ENCODE data around the gene FNDC3B.

DNA sequence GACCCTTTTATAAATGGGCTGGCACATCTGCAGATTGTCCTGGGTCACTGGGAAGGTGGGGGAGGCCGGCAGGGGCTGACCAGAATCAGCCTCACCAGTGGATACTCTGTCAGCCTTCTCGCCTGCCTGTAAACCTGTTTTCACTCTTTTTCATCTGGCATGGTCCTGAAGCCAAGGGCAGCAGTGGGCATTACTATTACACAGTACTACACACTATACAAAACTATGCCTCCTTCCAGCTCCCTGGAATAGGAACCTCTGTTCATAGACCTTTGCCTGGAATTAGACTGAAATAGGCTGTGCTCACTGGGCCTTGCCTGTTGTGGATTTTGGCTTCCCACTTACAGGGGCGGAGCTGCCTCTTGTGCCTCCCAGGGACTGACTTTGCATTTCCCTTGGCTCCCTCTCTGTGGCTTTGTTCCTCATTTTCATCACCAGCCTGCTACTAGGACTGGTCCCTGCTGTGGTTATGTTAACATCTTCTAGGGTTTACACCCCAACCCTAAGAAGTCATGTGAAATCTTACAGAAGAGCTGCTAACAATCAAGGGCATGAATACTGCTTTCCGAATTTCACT lies 120.7 kb downstream of the FNDC3B start:
- TF ChIP-seq, protein P1, sequence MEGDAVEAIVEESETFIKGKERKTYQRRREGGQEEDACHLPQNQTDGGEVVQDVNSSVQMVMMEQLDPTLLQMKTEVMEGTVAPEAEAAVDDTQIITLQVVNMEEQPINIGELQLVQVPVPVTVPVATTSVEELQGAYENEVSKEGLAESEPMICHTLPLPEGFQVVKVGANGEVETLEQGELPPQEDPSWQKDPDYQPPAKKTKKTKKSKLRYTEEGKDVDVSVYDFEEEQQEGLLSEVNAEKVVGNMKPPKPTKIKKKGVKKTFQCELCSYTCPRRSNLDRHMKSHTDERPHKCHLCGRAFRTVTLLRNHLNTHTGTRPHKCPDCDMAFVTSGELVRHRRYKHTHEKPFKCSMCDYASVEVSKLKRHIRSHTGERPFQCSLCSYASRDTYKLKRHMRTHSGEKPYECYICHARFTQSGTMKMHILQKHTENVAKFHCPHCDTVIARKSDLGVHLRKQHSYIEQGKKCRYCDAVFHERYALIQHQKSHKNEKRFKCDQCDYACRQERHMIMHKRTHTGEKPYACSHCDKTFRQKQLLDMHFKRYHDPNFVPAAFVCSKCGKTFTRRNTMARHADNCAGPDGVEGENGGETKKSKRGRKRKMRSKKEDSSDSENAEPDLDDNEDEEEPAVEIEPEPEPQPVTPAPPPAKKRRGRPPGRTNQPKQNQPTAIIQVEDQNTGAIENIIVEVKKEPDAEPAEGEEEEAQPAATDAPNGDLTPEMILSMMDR (IDR thresholded peaks at IDR 0.05) = no peak
- no peak for TF ChIP-seq POLR2A (IDR thresholded peaks at IDR 0.05)

Measured in vagina (tissue), 2 donors.